CD4-positive, alpha-beta T cell treated with Interleukin-1 beta for 1 hour (primary cell): ENCODE data around the gene NMUR2.
A peak's percentile ranks its signal among the peaks of the same experiment; 100 is the strongest.

Source experiments
- DNase-seq, 2 donors: peaks; one replicate each; pipeline ENCODE4 v3.0.0-alpha.2; 2020 to 2022

The NMUR2 gene

DNA sequence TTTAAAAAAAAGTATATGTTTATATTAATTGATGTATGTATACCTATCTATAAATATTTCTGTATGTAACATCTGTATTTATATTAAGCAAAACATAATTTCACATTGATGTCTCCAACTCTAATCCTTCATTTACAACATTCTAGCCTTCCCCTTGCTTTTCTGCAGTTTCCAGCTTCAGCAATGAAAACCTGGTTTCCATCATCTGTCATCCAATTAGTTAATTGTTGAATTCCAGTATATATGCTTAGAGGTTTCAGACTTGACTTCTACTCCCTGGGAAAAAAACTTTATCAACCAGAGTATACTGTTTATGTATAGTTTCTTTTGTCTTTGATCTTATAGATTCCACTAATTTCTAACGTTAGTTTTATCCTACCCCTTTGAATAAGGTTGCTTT, 38.4 kb downstream of the NMUR2 start:
- DNase-seq: no peak

DNA sequence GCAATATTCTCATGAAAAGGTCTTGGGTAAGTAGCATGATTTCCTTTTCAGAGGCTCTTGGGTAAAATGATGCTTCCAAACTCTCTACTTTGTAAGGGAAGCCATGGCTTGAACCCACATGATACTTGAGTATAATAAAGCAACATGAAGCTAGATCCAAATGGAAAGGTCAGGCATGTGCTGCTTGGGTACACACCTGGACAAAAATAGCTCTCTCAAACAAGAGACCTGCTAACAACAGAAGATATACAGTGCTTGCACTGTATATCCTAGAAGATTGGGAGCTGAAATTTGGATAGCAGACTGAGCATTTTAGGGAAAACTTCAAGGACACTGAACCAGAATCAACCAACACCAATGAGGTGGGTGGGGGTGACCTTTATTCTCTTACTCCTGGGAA, 40.2 kb downstream of the NMUR2 start:
- no peak for DNase-seq

DNA sequence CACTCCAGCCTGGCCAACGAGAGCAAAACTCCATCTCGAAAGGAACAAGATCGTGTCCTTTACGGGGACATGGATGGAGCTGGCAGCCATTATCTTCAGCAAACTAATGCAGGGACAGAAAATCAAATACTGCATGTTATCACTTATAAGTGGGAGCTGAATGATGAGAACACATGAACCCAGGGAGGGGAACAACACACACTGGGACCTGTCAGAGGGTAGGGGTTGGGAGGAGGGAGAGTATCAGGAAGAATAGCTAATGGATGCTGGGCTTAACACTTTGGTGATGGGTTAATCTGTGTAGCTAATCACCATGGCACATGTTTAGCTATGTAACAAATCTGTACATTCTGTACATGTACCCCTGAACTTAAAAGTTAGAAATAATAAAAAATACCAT, 40.9 kb downstream of the NMUR2 start:
- no peak for DNase-seq

DNA sequence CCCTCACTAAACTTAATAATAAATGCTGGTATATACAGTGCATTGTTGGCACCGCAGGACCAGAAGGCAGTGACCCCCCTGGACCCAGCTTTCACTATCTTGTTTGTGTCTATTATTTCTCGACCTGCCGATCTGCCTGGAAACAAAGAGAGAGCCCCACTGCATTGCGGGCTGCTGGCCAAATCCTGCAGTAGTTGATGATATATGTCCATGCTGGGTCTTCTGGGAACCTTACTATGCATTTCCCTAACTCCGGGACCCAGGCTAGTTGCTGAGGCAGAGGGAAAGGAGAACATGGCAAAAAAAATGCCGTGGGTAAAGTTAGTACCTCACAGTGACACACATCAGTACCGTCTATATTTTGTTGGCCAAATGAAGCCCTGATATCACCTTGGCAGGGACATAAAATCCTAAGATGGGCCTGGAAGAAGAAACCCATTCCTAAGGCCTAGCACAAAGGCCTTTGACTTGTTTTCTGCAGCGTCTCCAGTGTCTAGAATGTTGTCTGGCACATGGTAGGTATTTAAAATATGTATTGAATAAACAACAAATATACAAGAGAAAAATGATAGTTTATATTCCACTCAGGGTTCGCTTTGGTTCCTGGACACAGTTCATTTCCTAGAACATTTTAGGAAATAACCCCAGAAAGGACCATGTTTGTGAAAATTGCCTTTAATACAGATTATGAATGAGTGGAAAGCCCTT, 46.1 kb downstream of the NMUR2 start:
- no peak for DNase-seq

DNA sequence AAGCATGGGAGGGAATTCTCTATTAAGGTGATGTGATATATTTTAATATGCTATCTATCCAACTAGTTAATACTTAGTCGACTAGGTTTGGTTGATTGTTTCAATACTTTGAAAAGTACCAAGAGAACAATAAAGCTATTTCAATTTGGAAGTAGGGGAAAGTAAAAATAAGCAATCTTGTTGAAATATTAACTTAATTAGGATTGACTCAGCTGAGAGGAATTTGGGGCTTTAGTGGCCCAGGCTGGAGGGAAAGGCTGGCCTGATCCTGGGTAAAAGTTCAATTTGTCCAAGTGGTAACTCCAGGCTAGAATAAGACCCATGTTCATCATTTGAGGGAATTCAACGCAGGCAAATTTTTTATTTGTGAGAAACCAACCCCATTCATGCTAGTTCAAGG, 48.6 kb downstream of the NMUR2 start:
- no peak for DNase-seq

DNA sequence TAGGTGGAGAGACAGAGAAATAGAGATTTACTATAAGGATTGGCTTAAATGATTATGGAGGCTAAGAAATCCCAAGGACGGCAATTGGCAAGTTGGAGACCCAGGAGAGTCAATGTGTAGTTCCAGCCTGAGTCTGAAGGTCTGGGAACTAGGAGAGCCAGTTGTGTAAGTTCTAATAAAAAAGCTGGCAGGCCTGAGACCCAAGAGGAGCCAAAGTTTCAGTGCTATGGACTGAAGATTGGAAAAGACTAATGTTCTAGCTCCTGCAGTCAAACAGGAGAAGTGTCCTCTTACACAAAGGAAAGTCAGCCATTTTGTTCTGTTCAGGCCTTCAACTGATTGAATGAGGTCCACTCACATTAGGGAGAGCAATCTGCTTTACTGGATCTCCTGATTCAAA, 50.0 kb downstream of the NMUR2 start:
- DNase-seq: no peak

DNA sequence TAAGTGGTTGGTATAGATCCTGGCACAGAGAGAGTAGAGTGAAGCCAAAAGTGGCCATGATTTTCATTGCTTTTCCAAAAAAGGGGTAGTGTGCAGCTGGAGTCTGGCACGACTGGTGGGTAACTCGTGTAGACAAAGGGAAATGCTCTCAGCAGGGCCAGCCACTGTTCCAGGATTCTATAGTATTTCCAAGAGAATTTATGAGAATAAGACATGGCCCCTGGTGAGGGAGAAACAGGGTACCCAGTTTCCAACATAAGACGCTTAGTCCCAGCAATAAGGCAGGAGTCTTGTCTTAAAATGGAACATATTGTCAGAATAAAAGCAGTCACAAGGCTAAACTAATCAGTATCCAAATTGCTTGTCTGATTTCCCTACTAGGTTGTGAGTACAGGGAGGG, 52.1 kb downstream of the NMUR2 start:
- DNase-seq: no peak

DNA sequence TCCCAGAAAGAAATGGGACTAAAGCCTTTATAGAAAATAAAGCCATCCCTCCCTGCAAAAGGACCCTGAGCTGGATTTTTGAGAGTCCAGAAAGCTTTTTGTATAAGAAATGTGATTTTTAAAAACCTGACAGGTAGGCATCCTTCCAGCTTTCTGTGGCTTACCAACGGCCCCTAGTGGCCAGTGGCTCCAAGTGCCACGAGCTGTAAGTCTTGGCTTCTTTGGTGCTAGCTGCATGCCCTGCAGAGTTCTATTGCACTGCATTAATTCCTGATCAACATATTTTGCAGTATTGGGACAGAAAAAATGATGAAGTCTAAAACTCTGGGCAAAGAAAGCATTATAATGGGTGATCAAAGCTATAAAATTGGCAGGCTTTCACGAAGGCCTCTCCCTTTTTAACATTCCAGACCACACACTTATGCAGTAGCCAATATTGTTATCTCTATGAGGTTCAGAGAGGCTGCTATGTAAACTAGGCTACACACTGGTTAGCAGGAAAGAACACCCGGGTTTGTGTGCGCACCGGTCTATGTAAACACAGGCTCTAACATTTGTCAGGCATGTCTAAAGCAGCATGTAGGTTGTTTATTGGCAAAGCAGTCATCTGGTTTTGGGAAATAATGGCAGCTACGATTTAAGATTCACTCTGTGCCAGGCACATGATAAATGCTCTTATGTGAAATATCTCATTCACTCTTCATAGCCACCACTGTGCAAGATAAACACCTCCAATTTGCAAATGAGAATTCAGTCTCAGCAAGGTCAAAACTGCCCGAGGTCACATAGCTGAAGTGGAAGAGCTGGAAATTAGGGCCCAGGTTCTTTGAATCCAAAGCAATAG, 55.2 kb downstream of the NMUR2 start:
- DNase-seq: peak in 1 of 2 donors; percentile 20
